Natural killer cell treated with Interleukin-12 subunit alpha and Interleukin-12 subunit beta and Interleukin-15 and Interleukin-18, amount 100 ng/mL, for 72 hours (primary cell): Measurements from ENCODE around the gene SLC26A11. TPM values are rescaled to one million over a fixed set of nuclear protein-coding genes. Genes with fewer than 3 reads are reported as not detected.
A peak's percentile ranks its signal among the peaks of the same experiment; 100 is the strongest.

ENCODE experiments used
- ATAC-seq, 2 donors: fragments of 150-1000 bp; cut with Tn5 transposase in 1 of 2; sonication (Bioruptor Pico), chemical (Tn5 transposase) in 1 of 2; 2 replicates each; pipeline ENCODE4 v1.10.0; 2021
- DNase-seq: peaks from one replicate; pipeline ENCODE4 v3.0.0; 2022; ENCODE audit warnings: low spot score
- H3K27ac Mint-ChIP-seq, 2 donors: 1 replicate in 1 of 2; 2 replicates in 1 of 2; pipeline ENCODE4 v1.8.0; 2022; ENCODE audit warnings: mixed read lengths in 2 of 2, mild to moderate bottlenecking in 1 of 2, moderate library complexity in 1 of 2
- H3K27me3 Mint-ChIP-seq, 2 donors: 1 replicate in 1 of 2; 2 replicates in 1 of 2; pipeline ENCODE4 v1.8.0; 2022; ENCODE audit warnings: mixed read lengths in 2 of 2
- H3K36me3 Mint-ChIP-seq: one replicate; pipeline ENCODE4 v1.8.0; 2022; ENCODE audit warnings: mixed read lengths
- H3K4me1 Mint-ChIP-seq, 2 donors: 1 replicate in 1 of 2; 2 replicates in 1 of 2; pipeline ENCODE4 v1.8.0; 2022; ENCODE audit warnings: low read depth in 2 of 2, mixed read lengths in 2 of 2, mild to moderate bottlenecking in 1 of 2
- H3K4me3 Mint-ChIP-seq: one replicate; pipeline ENCODE4 v1.8.0; 2022; ENCODE audit warnings: mixed read lengths
- H3K9me3 Mint-ChIP-seq: 2 replicates; pipeline ENCODE4 v1.8.0; 2022; ENCODE audit warnings: mixed read lengths
- total RNA-seq, 2 donors: library from RNA; stranded (reverse); gene quantifications; one replicate each; pipeline ENCODE4 v1.2.3, GENCODE V29; 2022

Gene SLC26A11
- total RNA-seq, 2 donors from 2014 or later, result 5.5 to 19.3 TPM

GRCh38 chr17:80203471-80203963 is 16.7 kb upstream of the SLC26A11 start:
- DNase-seq (no peak), ATAC-seq (peak in 1 of 2 donors; percentile 15)
- Mint-ChIP-seq H3K4me3 (no peak overlapping the region), H3K27me3 (no peaks in the 10 kb centered on the region), H3K36me3 (no peaks in the 10 kb centered on the region), H3K4me1 (no peaks in the 10 kb centered on the region), H3K27ac (no peak overlapping the region), H3K9me3 (no peaks in the 10 kb centered on the region)

- no peak overlapping the region for H3K27ac Mint-ChIP-seq
- no peak for ATAC-seq
These were observed 15.4 kb upstream of the SLC26A11 start for GRCh38 chr17:80204626-80205468.

DNA sequence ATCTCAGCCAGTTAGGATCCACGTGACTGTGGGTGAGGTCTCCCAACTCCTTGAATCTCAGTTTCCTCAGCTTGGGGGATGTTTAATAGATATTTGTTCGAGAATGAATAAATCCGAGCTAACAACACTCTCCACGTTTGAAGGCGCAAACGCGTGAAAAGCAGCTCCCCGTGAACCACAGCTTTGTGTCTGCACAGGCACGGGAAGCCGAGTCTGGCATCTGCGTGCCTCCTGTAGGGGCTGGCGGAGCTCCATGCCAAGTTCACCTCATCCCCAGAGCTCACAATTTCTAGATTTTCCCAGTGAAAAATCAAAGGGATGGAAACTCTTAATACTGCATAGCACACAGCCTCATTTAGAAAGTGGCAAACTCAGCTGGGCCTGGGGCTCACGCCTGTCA is 14.4 kb upstream of the SLC26A11 start:
- DNase-seq (no peak), ATAC-seq (no peak)
- Mint-ChIP-seq H3K27ac (no peak overlapping the region), H3K4me3 (no peak overlapping the region), H3K9me3 (no peaks in the 10 kb centered on the region), H3K36me3 (no peaks in the 10 kb centered on the region), H3K27me3 (no peaks in the 10 kb centered on the region), H3K4me1 (no peaks in the 10 kb centered on the region)

More at GRCh38 chr17:80204626-80205468, 15.4 kb upstream of the SLC26A11 start:
- no peaks in the 10 kb centered on the region for H3K9me3 Mint-ChIP-seq
- H3K4me3 Mint-ChIP-seq, result no peak overlapping the region
- no peaks in the 10 kb centered on the region for H3K36me3 Mint-ChIP-seq
- DNase-seq, result no peak
- no peaks in the 10 kb centered on the region for H3K4me1 Mint-ChIP-seq
- no peaks in the 10 kb centered on the region for H3K27me3 Mint-ChIP-seq

GRCh38 chr17:80208050-80208449 is 12.2 kb upstream of the SLC26A11 start:
- H3K27me3 Mint-ChIP-seq, result no peaks in the 10 kb centered on the region
- no peaks in the 10 kb centered on the region for H3K36me3 Mint-ChIP-seq
- no peak for ATAC-seq
- no peak overlapping the region for H3K4me3 Mint-ChIP-seq
- no peaks in the 10 kb centered on the region for H3K9me3 Mint-ChIP-seq
- H3K4me1 Mint-ChIP-seq, result no peaks in the 10 kb centered on the region
- no peak for DNase-seq
- H3K27ac Mint-ChIP-seq, result no peak overlapping the region

DNA sequence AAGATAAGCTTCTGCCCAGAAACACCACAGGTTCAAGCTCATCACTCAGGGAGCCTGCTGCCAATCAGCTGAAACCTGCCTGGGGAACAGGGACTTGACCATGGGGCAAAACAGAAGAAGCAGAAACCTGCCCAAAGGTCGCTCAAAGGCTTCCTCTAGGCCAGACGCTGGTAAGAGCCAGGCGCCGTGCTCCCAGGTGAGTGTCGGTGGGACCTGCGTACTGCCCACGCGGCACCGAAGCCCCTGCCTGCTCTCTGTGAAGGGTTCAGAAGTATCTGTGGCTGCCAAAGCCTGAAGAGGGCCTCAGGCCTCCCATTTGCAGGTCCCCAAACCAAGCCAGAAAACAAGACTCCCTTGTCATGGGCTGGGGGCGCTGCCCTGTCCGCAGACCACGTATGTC is 10.5 kb upstream of the SLC26A11 start:
- Mint-ChIP-seq H3K4me1 (no peaks in the 10 kb centered on the region), H3K27me3 (no peaks in the 10 kb centered on the region), H3K4me3 (no peak overlapping the region), H3K9me3 (no peaks in the 10 kb centered on the region), H3K27ac (no peak overlapping the region), H3K36me3 (no peaks in the 10 kb centered on the region)
- ATAC-seq (no peak), DNase-seq (no peak)

DNA sequence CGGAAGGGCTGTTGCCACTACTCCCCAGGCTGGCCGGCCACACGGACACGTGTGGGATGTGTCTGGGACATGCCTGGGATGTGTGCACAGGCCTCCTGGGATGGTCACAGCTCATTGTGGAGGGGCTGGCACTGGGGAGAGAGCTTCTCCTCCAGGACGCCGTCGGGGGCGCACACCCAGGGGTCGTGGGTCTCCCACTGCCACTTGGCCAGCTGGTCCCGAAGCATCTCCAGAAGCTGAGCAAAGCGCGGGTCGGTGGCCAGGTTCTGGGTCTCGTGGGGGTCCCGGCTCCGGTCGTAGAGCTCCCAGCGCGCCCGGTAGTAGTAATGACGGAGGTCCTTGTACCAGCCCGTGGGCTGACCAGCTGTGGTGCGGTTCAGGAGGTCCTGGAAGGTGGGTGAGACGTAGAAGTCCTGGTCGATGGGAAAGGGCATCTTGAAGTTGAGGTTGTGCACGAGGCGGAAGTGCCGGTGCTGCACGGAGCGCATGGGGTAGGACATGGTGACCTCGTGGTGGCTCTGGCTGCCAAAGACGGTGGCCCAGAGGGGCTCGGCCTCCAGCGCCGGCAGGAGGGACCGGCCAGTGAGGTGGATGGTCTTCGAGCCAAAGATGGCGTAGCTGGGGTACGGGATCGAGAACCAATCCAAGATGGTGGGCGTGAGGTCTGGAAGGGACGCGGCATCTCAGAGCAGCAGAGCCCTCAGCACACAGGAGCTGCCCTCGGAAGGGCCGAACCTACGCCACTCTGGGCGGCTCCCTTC is 9.7 kb upstream of the SLC26A11 start:
- H3K27ac Mint-ChIP-seq, result no peak overlapping the region

GRCh38 chr17:80212109-80212508 is 8.1 kb upstream of the SLC26A11 start:
- Mint-ChIP-seq H3K4me3 (no peak overlapping the region), H3K27me3 (no peaks in the 10 kb centered on the region), H3K27ac (no peak overlapping the region), H3K4me1 (peaks cover 0 to 2% of the 10 kb centered on the region in 2 donors), H3K36me3 (no peaks in the 10 kb centered on the region), H3K9me3 (no peaks in the 10 kb centered on the region)
- ATAC-seq (no peak), DNase-seq (no peak)

More for the DNA sequence above, 9.7 kb upstream of the SLC26A11 start:
- ATAC-seq (no peak), DNase-seq (no peak)
- Mint-ChIP-seq H3K9me3 (no peaks in the 10 kb centered on the region), H3K27me3 (no peaks in the 10 kb centered on the region), H3K4me1 (no peaks in the 10 kb centered on the region), H3K4me3 (no peak overlapping the region), H3K36me3 (no peaks in the 10 kb centered on the region)

DNA sequence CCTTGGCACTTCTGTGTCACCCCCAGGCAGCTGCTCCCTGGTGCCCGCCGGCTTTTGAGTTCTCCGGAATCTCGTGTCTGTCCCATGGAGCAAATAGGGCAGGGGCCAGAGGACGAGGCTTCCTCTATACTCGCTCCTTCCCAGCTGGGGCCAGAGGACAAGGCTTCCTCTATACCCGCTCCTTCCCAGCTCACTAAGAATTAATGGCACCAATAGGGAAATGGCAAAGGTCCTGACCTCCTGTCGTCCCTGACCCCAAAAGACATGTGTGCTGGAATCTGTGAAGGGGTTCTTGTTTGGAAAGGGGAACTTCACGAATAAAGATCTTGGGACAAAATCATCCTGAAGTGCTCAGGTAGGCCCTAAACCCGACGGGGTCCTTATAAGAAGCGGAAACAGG is 7.7 kb upstream of the SLC26A11 start:
- Mint-ChIP-seq H3K27ac (no peak overlapping the region), H3K9me3 (no peaks in the 10 kb centered on the region), H3K36me3 (no peaks in the 10 kb centered on the region), H3K4me3 (no peak overlapping the region), H3K27me3 (no peaks in the 10 kb centered on the region), H3K4me1 (peaks cover 4 to 6% of the 10 kb centered on the region in 2 donors)
- ATAC-seq (no peak), DNase-seq (no peak)

GRCh38 chr17:80212962-80213642 is 7.1 kb upstream of the SLC26A11 start:
- no peak for ATAC-seq
- no peak overlapping the region for H3K4me3 Mint-ChIP-seq
- H3K9me3 Mint-ChIP-seq, result no peaks in the 10 kb centered on the region
- H3K27me3 Mint-ChIP-seq, result no peaks in the 10 kb centered on the region
- no peak overlapping the region for H3K27ac Mint-ChIP-seq
- H3K4me1 Mint-ChIP-seq, result peaks cover 7 to 9% of the 10 kb centered on the region in 2 donors
- no peaks in the 10 kb centered on the region for H3K36me3 Mint-ChIP-seq
- DNase-seq, result no peak

- Mint-ChIP-seq H3K9me3 (no peaks in the 10 kb centered on the region), H3K27ac (no peak overlapping the region), H3K4me1 (peaks cover 10 to 12% of the 10 kb centered on the region in 2 donors), H3K27me3 (no peaks in the 10 kb centered on the region), H3K4me3 (no peak overlapping the region), H3K36me3 (no peaks in the 10 kb centered on the region)
- ATAC-seq, result no peak
- no peak for DNase-seq
These were observed 6.6 kb upstream of the SLC26A11 start for GRCh38 chr17:80213643-80213975.

GRCh38 chr17:80214012-80214877 is 6.0 kb upstream of the SLC26A11 start:
- Mint-ChIP-seq H3K4me1 (peaks cover 13 to 19% of the 10 kb centered on the region in 2 donors), H3K4me3 (no peak overlapping the region), H3K36me3 (no peaks in the 10 kb centered on the region), H3K27ac (no peak overlapping the region), H3K9me3 (no peaks in the 10 kb centered on the region), H3K27me3 (no peaks in the 10 kb centered on the region)
- ATAC-seq (no peak), DNase-seq (no peak)

DNA sequence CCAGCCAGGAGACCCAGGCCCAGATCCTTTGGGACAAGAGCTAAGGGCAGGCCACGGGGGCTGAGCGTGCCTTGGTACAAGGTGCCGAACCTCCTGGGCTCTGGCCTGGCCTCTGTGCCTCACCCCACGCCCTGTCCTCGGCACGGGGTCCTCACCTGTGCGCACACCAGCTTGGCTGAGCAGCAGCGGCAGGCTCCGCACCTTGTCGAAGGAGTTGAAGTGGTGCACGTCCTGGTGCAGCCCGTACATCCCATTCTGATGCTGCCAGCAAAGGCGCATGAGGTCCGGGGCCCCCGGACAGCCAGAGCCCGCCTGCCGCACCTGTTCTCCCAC is 5.4 kb upstream of the SLC26A11 start:
- Mint-ChIP-seq H3K27me3 (no peaks in the 10 kb centered on the region), H3K9me3 (no peaks in the 10 kb centered on the region), H3K27ac (no peak overlapping the region), H3K4me3 (no peak overlapping the region), H3K4me1 (peaks cover 19 to 24% of the 10 kb centered on the region in 2 donors), H3K36me3 (no peaks in the 10 kb centered on the region)
- no peak for DNase-seq
- no peak for ATAC-seq
